ENCODE measurements around the gene SNRPB2.

- TF ChIP-seq CTCF (conservative IDR thresholded peaks at IDR 0.05) (no peak), ZFX (IDR thresholded peaks at IDR 0.05) (no peak)
Observed at GRCh38 chr20:16712511-16712947, 17.3 kb upstream of the SNRPB2 start.

All from C4-2B (cell line).